NT2/D1 (cell line): Measurements from ENCODE around the gene MBNL2.

Experiments used
- DNase-seq: peaks from one replicate; pipeline ENCODE4 v3.0.0-alpha.2; 2011; ENCODE audit warnings: low read depth, low spot score
- H3K27me3 ChIP-seq: 2 replicates; pipeline ENCODE4 v1.6.0; 2011; ENCODE audit warnings: mild to moderate bottlenecking; ENCODE audit not compliant: insufficient read length, insufficient read depth
- H3K36me3 ChIP-seq: 2 replicates; pipeline ENCODE4 v1.6.1; 2011; ENCODE audit warnings: mild to moderate bottlenecking, low read length, mixed read lengths; ENCODE audit not compliant: insufficient read depth, insufficient read length
- H3K4me1 ChIP-seq: 2 replicates; pipeline ENCODE4 v1.5.1; 2011; ENCODE audit not compliant: insufficient read depth, insufficient read length
- H3K4me3 ChIP-seq: 2 replicates; pipeline ENCODE4 v1.5.1; 2011; ENCODE audit warnings: low read depth; ENCODE audit not compliant: insufficient read length
- H3K9ac ChIP-seq: 2 replicates; pipeline ENCODE4 v1.6.0; 2011; ENCODE audit warnings: low read depth; ENCODE audit not compliant: insufficient read length
- H3K9me3 ChIP-seq: 2 replicates; pipeline ENCODE4 v1.5.1; 2011; ENCODE audit warnings: mild to moderate bottlenecking, low read length; ENCODE audit not compliant: insufficient read depth
- SUZ12 ChIP-seq: IDR thresholded peaks from 2 replicates; pipeline ENCODE4 v1.6.1; 2011; ENCODE audit not compliant: insufficient read length, insufficient read depth; ENCODE audit errors: extremely low read depth
- YY1 ChIP-seq: IDR thresholded peaks from 2 replicates; pipeline ENCODE4 v1.6.1; 2011; ENCODE audit not compliant: insufficient read length, insufficient read depth
- ZNF274 ChIP-seq: IDR thresholded peaks from 2 replicates; pipeline ENCODE4 v1.6.1; 2011; ENCODE audit warnings: mild to moderate bottlenecking, low read depth, low read length

The MBNL2 gene

GRCh38 chr13:97259798-97260714, 37.9 kb downstream of the MBNL2 start:
- Histone ChIP-seq H3K27me3 (peaks cover 6% of the 10 kb centered on the region), H3K9me3 (no peaks in the 10 kb centered on the region), H3K36me3 (no peaks in the 10 kb centered on the region), H3K4me1 (no peaks in the 10 kb centered on the region), H3K4me3 (no peak overlapping the region), H3K9ac (no peak overlapping the region)
- no peak for DNase-seq
- TF ChIP-seq ZNF274, result no peak
- no peak for TF ChIP-seq YY1
- no peak for TF ChIP-seq SUZ12

- H3K4me3 ChIP-seq, result no peak overlapping the region
- no peaks in the 10 kb centered on the region for H3K4me1 ChIP-seq
- no peaks in the 10 kb centered on the region for H3K9me3 ChIP-seq
- H3K36me3 ChIP-seq, result no peaks in the 10 kb centered on the region
- no peak overlapping the region for H3K9ac ChIP-seq
- TF ChIP-seq YY1 (no peak), SUZ12 (no peak), ZNF274 (no peak)
- DNase-seq, result no peak
- peaks cover 6% of the 10 kb centered on the region for H3K27me3 ChIP-seq
These were observed 39.3 kb downstream of the MBNL2 start for GRCh38 chr13:97261254-97262005.

GRCh38 chr13:97262058-97262457, 39.9 kb downstream of the MBNL2 start:
- Histone ChIP-seq H3K27me3 (peaks cover 6% of the 10 kb centered on the region), H3K4me1 (no peaks in the 10 kb centered on the region), H3K9ac (no peak overlapping the region), H3K36me3 (no peaks in the 10 kb centered on the region), H3K4me3 (no peak overlapping the region), H3K9me3 (no peaks in the 10 kb centered on the region)
- TF ChIP-seq ZNF274 (no peak), YY1 (no peak), SUZ12 (no peak)
- DNase-seq, result no peak

GRCh38 chr13:97263160-97263559, 41.0 kb downstream of the MBNL2 start:
- H3K4me3 ChIP-seq, result no peak overlapping the region
- peaks cover 6% of the 10 kb centered on the region for H3K27me3 ChIP-seq
- no peaks in the 10 kb centered on the region for H3K9me3 ChIP-seq
- TF ChIP-seq SUZ12 (no peak), ZNF274 (no peak), YY1 (no peak)
- DNase-seq, result no peak
- H3K9ac ChIP-seq, result no peak overlapping the region
- H3K36me3 ChIP-seq, result no peaks in the 10 kb centered on the region
- H3K4me1 ChIP-seq, result no peaks in the 10 kb centered on the region

- Histone ChIP-seq H3K27me3 (peaks cover 6% of the 10 kb centered on the region), H3K9ac (no peak overlapping the region), H3K36me3 (no peaks in the 10 kb centered on the region), H3K4me3 (no peak overlapping the region), H3K4me1 (no peaks in the 10 kb centered on the region), H3K9me3 (no peaks in the 10 kb centered on the region)
- DNase-seq, result no peak
- TF ChIP-seq SUZ12 (no peak), YY1 (no peak), ZNF274 (no peak)
These were observed 42.5 kb downstream of the MBNL2 start for GRCh38 chr13:97264663-97265062.

GRCh38 chr13:97266332-97266731, 44.2 kb downstream of the MBNL2 start:
- Histone ChIP-seq H3K36me3 (no peaks in the 10 kb centered on the region), H3K4me3 (no peak overlapping the region), H3K4me1 (no peaks in the 10 kb centered on the region), H3K27me3 (peaks cover 6% of the 10 kb centered on the region), H3K9me3 (no peaks in the 10 kb centered on the region), H3K9ac (no peak overlapping the region)
- no peak for TF ChIP-seq SUZ12
- TF ChIP-seq ZNF274, result no peak
- no peak for TF ChIP-seq YY1
- no peak for DNase-seq
